Fibroblast of upper back skin (primary cell): ENCODE results near the gene B3GNT5.

Experiments used
- DNase-seq: peaks from one replicate; pipeline ENCODE4 v3.0.0-alpha.2; 2013

Gene B3GNT5

DNA sequence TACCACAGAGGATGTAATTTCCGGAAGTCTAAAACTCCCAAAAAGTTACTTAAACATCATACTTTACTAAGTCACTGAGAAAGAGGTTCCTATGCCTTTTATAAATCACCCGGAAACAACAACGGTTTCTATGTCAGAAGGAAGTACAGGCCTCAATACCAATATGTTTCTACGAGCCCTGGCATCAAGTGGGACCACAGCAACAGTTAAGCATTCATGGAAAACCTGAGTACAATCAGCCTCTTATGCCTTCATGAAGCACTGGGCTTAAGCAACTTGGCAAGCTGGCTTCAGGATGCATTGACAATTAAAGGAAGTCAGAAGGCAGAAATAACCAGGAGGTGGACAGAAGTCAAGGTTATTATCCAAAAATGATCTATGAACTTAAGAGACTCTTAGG, 19.1 kb upstream of the B3GNT5 start:
- DNase-seq: no peak

DNA sequence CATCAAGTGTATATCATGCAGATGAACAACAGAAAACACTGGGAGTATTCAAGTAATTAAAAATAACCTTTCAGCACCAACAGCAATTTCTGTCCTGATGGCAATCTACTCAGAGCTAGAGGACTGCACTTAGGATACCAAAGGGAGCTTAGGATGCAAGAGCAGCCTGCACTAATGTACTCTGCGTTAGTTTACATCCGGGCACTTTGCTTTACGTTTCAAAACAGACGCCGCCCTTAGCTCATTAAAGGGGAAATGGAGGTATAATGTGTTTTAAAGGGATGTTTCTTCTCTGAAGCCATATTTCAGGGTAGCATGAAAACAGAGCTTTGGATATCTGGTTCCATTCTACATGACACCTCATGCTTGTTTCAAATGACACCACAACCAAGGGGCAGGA, 14.0 kb upstream of the B3GNT5 start:
- no peak for DNase-seq

DNA sequence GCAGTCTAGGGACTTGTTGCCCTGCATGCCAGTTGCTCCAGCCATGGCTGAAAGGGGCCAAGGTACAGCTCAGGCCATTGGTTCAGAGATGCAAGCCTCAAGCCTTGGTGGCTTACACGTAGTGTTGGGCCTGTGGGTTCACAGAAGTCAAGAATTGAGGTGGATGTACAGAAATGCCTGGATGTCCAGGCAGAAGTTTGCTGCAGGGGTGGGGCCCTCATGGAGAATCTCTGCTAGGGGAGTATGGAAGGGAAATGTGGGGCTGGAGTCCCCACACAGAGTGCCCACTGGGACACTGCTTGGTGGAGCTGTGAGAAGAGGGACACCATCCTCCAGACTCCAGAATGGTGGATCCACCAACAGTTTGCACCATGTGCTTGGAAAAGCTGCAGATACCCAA, 10.6 kb upstream of the B3GNT5 start:
- DNase-seq: no peak

DNA sequence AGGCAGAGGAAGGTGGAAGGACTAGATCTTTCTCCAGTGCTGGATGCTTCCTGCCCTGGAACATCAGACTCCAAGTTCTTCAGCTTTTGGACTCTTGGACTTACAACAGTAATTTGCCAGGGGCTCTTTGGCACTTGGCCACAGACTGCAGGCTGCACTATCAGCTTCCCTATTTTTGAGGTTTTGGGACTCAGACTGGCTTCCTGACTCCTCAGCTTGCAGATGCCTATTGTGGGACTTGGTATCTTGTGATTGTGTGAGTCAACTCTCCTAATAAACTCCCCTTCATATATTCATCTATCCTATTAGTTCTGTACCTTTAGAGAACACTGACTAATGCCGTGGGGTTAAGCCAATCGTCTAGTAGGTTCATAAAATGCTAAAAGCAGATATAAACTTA, 8.8 kb upstream of the B3GNT5 start:
- no peak for DNase-seq

DNA sequence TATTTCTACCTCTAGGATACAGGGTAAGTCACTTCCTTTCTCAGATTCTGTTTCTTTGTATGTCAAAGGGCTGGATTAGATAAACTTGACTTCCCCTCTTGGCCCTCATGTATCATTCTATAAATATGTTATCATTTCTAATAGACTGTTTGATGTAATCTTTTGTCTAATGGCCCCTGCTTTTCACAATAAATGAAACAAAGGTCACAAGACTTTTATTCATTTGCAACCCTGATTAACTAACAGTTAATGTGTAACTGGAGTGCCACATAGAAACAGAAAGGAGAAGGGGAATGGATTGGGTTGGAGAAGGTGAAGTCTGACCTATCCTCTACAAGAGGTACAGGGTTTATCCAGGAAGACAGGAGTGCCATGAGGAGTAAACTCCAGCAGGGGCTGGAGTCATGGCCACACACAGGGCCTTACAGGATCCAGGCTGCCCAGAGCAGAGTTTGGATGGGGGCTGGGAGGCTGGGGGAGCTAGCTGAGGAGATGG, 8.0 kb upstream of the B3GNT5 start:
- DNase-seq: no peak

DNA sequence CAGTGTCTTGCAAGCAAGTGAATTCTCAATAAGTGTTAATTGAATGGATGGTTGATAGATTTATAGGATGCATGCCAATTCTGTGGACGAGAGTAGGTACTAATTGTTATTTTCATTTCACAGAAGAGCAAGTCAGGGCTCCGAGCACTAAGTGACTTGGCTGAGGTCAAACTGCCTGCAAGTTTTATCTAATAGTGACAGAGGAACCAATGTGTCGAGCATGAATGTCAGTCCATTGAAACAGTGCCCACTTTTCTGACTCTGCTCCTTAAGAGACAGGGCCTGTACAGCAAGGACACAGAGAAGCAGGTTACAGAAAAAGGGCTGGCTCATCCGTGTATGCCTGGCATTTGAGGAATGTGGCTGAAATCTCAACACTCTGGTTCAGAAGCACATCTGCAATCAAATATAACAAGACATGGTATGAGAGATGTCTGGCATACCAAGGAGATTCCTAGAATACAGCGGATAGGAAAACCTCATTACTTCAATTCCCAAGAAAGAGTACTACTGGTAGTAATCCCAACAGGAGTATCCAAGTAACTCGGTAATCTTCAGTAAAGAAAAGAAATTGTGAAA, 6.0 kb upstream of the B3GNT5 start:
- DNase-seq: peak; percentile 43

DNA sequence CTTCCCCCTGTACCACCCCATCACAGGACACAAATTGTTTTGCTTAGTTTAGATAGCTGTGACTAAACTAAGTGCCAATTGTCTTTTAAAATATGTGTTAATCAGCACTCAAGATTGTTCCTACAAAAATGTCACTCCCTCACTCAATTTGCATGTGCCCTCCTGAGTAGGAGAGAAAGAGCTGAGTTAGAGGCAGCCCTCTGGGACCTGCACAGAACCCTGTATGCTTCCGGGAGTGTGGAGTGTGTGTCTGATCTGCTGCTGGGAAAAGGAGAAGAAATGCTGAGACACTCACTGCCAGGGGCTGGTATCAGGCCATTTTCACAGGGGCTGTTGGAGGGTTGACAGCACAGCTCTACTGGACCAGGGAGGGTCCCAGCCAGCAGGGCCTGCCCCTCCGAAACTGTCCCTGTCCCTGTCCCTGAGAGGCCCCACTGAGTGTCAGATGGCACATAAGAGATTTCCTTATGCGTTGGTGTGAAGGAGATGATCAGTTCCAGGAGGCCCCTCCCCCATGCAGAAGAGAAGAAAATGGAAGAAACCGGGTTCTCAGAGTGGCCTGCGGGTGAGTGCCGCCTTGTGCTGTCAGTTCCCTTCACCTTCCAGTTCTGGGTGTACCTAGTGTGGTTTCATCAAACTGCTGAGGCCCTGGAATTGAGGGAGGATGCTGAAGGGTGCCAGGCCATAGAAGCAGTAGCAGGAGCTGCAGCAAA, 3.9 kb upstream of the B3GNT5 start:
- DNase-seq: no peak

DNA sequence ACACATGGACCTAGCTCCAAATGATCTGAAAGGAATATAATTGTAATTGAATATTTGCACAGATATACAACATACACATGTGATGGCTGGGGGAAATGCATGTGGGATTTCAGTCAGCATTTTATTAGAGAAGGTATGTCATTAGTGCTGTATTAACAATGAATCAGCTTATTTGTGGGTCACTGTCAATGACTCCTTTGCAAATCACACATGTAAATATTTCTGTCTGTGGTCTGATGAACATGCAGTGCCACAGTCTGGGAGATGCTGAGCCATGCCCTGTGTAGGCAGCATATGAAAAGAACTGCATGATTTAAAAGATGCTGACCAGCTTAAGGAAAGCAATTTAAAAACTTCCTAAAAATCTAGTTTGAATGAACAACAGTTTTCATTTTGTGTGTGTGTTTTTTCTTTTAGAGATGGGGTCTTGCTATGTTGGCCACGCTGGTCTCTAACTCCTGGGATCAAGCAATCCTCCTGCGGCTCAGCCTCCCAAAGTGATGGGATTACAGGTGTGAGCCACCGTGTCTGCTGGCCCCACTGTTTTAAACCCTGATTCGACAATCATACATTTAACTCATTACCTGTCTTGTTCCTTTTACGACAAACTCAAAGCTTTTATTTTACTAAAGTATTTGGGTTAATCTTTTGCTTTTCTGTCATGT, 803 bp upstream of the B3GNT5 start:
- no peak for DNase-seq

DNA sequence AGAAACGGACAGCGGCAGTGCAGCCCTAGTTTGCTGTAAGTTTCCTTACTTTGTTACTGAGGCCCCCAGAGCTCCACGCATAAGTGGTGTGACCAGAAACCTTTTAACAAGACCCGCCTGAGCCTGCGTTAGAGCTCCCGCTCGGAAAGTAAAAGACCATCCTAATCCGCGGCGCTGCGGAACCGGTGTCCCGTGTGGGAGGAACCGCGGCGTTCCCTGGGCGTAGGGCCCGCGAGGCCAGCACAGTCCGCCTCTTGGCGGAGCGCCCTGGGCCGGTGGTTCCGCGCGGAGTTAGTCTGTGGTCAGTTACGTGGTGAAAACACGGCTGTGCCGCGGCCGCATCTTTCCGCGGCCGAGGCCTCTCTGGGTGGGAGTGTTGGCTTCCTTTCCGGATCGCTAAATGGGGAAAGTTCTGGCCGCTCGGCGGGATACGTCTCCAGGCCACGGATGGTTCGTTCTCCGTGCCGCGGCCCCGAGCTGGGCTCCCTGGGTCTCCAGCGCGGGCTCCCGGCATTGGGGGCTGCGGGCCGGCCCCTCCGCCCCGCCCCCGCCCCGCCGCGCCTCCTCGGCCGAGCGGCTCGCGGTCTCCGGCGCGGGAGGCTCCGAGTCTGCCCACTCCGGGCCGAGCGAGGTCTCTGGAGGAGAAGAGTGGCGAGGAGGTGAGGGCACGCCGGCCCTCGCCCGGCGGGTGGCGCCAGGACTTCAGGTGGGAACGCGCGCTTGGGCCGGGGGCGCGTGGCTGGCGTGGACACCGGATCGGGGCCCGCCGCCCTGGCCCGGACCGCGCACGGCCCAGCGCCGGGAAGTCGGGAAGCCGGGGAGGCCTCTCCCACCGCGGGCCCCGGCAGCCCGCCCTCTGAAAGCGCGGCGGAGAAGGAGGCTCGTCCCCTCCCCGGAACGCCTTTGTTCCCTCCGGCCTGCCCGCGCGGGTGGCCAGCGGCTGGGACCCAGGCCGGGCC, 754 bp downstream of the B3GNT5 start:
- peak; percentile 42 for DNase-seq

DNA sequence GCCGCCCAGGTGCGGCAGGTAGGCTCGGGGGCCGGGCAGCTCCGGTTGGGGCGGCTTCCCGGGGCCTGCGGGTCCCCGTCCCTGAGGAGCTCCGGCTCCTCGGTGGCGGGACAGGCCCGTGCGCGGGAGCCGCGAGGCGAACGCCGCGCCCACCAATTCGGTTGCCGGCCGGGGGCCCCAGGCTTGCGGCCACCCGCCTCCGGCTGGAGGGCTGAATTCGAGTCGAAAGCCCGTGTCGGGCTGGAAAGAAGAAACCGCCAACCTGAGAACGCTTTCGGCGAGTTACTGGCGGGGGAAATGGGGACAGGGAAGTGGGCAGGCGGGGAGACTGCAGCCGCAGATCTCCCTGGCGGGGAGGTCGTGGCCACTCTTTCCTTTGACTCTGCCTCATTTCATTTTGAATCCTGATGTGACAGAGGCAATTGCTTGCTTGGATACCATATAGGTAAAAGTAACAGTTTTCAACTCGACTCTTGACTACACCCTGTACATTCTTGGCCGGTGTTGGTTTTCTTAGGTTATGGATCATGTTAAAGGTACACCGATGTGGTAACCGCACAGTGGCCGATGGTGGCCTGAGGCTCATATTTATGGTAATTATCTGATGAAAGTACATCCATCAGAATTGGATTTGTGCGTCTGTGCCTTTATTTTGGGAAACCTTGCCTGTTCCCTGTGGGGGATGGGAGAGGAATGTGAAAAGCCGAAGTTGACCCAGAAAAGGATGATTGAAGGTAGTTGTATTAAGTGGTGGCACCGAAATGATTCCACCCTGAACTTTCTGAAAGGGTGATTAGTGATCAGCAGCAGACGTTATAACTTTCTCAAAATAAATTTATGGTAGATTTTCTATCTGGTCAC, 1.7 kb downstream of the B3GNT5 start:
- no peak for DNase-seq

DNA sequence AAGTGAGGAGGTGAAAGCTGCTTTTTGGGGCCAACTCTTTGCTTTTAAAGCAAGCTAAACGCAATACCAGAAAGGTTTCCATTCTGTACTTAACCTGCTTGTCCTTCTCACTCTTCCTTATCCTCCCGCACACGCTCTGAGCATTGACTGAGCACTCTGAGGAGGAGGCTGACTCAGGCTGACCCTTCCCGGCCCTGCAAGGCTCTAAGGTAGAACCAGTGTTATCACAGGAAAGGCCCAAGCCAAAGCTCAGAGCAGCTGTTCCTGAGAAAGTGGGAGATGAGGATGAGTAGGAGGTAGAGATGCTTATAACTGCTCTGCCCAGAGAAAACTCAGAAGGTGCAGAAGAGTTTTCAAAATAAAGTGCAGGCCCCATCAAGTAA, 2.3 kb downstream of the B3GNT5 start:
- no peak for DNase-seq

DNA sequence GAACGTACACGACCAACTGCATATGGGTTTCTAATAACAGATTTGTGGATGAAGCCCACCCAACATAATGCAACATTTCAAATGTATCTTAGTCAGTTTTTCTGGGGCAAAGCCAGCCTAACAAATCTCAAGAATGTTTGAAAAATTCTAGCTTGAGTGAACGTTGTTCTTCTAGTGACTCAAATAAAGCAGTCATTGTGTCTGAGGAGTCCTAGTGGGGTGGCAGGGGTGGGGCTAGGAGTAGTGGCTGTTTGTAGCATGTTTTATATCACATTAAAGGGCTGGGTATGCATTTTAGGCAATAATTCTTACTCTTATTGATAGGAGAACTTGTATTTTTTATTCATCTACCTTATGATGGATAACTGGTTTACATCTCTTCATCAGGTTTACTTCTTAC, 6.0 kb downstream of the B3GNT5 start:
- DNase-seq: no peak

DNA sequence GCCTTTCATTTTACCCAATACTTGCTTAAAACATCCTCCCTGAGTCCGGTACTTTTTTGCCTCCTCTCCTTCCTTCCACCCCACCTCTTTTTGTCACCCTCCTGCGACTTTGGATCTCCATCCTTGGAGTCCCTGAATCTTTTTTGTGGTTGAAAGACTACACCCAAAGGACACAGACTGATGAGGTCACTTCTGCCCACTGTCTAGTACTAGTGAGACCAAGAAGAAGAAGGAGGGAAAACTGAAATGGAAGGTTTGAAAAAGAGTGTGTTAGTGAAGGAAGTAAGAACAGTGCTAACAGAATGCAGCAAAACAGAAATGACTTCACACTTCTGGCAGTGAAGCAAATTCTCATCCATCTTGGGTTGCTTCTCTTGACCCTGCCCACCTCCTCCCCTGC, 6.6 kb downstream of the B3GNT5 start:
- DNase-seq: no peak

DNA sequence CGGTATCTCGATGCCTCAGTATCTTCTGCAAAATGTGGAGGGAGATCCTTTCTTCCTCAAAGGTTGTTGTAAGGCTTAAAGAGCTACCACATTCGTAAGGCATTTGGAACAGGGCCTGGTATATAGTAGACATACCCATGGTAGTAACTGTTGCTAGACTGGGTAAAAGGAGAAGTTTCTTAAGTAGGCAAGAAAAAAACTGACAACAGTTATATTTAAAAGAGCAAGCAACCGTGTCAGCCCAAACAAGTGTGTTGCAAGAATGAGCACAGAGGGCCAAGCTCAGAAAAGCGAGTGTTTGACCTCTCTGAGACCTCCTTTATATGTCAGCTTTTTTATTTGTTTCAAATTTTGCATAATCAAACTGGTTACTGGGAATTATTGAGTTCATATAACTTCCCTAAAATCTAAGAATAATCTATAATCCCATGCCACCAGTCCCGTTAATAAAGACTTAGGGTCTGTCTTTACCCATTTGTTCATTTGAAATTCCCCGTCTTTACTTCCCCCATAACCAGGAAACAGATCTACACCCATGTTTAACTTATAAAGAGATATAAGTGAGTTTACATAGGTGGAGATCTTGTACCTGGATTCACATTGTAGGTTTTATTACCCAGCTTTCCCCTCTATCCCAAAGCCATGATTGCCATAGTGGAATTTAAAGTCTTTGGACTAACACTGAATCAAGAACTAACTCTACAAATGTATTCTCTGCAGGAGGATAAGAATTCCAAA, 7.3 kb downstream of the B3GNT5 start:
- DNase-seq: no peak

DNA sequence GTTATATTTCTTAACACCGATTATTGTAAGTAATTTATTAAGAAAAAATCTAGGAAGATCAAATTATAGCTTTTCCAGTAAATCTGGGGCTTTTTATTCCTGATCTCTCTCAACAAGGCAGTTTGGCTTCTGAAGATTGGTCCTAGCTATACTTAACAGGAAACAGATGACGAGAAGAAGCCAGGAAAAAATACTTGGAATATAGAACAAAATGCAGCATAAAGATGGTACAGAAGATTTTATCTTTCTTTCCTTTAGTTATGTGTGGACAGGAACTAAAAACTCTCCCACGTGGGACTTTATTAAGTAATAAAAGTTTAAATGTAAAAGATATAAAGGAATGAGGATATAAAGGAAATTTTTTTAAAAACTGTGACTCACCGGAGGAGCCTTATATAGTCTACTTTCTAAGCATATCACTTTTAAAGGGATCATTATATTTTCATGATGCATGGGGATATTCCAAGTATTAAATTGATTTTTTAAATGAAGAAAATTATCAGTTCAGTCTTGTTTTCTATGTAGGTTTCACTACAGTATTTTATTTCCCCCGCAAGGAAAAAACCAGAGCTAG, 8.2 kb downstream of the B3GNT5 start:
- peak; percentile 11 for DNase-seq

DNA sequence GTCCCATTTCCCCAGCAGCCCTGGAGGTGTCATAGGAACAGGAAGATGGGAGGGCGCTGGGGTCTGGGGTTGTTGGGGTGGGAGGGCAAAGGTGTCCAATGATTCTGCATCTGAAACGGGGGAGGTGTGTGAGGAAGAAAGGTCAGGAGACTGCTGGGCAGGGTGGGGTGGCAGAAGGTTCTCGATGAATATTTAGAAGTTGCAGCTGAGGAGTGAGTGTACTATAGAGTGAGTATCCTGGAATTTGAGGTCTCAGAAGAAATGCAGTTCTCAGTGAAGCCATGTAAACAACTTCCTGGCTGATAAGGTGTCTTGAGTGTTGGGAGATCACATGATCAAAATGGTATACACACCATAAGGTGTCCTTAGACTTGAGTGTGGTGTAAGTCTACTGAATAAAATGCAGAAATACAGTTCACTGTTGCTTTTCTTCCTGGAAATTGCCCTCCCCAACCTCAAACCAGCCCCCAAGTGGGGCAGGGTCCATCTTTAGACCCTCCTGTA, 9.9 kb downstream of the B3GNT5 start:
- no peak for DNase-seq

DNA sequence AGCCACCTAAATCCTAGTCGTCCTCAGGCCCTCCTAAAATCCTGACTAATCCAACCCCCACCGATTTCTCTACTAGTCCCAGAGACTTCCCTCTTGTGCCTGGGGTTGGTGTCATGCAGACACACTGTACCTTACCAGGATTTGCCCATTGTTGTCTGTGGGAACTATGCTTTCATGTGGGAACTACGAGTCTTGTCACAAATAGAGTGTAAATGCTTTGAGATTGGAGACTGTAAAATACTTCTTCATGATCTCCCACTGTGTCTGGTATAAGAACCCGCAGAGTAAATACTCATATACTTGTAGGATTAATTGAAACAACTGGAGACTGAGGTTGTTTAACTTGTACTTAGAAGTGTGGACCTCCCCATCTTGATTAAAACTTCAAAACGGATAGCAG, 11.2 kb downstream of the B3GNT5 start:
- DNase-seq: no peak

DNA sequence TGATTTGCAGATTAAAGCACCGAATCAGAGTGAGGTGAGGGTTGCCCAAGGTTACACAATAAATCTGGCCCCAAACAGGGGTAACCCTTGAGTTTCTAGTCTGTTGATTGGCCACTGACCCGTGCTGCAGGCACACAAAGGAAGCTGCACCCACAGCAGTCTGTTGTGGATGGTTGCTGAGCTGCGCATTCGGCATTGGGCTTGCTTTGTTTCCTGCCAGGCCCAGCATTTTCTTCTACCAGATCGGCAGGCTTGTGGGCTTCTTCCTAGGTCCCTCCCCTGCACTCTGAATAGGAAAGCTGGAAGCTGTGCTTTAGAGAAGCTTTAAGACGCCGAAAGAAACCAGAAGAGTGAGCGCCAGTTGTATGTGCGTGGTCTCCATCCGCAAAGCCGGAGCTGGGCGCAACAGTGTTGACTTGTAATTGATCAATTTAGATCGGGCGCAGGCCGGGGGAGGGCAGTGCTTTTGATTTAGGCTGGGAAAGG, 12.1 kb downstream of the B3GNT5 start:
- peak; percentile 39 for DNase-seq

DNA sequence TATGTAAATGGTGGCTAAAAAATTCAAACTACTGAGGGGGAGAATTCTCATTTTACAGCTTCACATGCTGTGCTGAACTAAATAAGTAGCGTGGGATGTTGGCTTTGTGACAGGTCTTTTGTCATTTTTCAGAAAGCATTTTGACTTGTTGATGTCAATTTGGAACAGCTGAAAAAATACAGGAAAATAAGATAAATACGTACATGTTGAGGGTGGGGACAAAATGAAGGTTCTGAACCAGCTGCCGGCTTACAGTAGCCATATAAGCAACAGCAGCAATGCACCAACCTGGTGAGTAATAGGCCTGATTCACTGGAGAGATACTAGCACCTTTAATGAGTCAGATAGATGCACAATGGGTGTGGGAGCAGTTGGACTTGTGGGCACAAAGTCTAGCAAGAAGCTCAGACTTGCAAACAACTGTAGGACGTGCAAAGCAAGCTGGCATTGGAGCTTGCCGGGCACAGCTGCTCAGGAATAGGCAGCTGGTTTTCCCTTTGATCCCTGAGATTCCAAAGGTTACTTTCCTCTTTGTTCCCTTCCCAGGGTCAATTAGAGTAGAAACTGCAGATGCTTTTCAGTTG, 12.9 kb downstream of the B3GNT5 start:
- DNase-seq: peak; percentile 78

DNA sequence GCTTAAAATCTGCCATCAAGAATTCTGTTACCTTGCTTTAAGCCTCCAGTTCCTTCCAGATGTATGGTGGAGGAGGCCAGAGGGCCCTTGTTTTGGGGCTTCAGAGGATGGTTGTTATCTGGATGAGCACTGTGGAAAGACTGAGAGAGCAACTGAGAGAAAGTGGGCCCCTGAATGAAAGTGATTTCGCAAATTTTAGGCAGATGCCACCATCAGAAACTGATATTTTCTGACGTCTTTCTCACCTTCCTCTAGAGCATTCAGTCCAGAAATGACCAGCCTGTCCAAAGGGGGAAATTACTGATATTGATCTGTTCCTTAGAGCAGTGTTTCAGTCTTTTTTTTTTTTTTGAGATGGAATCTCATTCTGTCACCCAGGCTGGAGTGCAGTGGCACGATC, 13.4 kb downstream of the B3GNT5 start:
- no peak for DNase-seq
